Caco-2 (cell line): ENCODE results near the gene AMH. TPM values are rescaled to one million over a fixed set of nuclear protein-coding genes. Genes with fewer than 3 reads are reported as not detected.

Experiments used
- BruUV-seq: library from RNA; stranded (reverse); fragments of 400-500 nt; replicated peaks from 2 replicates; lab custom pipeline; 2021; lab: Mats Ljungman, UMichigan
- CTCF ChIA-PET: fragments of 300-600 bp; sonication (Branson Sonifier 250); formaldehyde crosslinking; loops from one replicate; lab custom pipeline; 2022; ENCODE audit warnings: antibody characterized with exemption; lab: Charles Lee
- POLR2A ChIA-PET: fragments of 300-600 bp; sonication (Branson Sonifier 250); formaldehyde crosslinking; loops from one replicate; lab custom pipeline; 2022; ENCODE audit warnings: antibody characterized with exemption; lab: Charles Lee
- DNase-seq, 2 experiments: peaks; one replicate each; pipeline versions ENCODE4 v3.0.0 to v3.0.0-alpha.2; 2020 to 2022
- H3K27me3 ChIP-seq: replicated peaks from 2 replicates; pipeline ENCODE4 v1.6.0; 2011; ENCODE audit warnings: low read length; ENCODE audit not compliant: control insufficient read depth, insufficient read depth
- H3K36me3 ChIP-seq: 2 replicates; pipeline ENCODE4 v1.5.1; 2011; ENCODE audit warnings: low read length; ENCODE audit not compliant: control insufficient read depth, insufficient read depth
- H3K4me1 ChIP-seq: fragments of 250-450 bp; sonication (Bioruptor Pico); 2 replicates; pipeline ENCODE4 v1.5.1; 2020; ENCODE audit warnings: mild to moderate bottlenecking
- H3K4me3 ChIP-seq: 2 replicates; pipeline ENCODE4 v1.5.1; 2011; ENCODE audit warnings: low read depth, mild to moderate bottlenecking, control low read depth, low read length
- H3K9me3 ChIP-seq: fragments of 250-450 bp; sonication (Bioruptor Pico); 2 replicates; pipeline ENCODE4 v1.5.1; 2020; ENCODE audit warnings: mild to moderate bottlenecking, moderate library complexity
- H3K27ac Mint-ChIP-seq: one replicate; pipeline ENCODE4 v1.8.0; 2022; ENCODE audit warnings: mixed read lengths; ENCODE audit not compliant: unreplicated experiment
- H3K27me3 Mint-ChIP-seq: one replicate; pipeline ENCODE4 v1.8.0; 2022; ENCODE audit warnings: mixed read lengths; ENCODE audit not compliant: insufficient read depth, unreplicated experiment
- H3K36me3 Mint-ChIP-seq: one replicate; pipeline ENCODE4 v1.8.0; 2022; ENCODE audit warnings: mild to moderate bottlenecking, mixed read lengths; ENCODE audit not compliant: insufficient read depth, unreplicated experiment
- H3K4me1 Mint-ChIP-seq: one replicate; pipeline ENCODE4 v1.8.0; 2022; ENCODE audit warnings: low read depth, mixed read lengths; ENCODE audit not compliant: unreplicated experiment
- H3K4me3 Mint-ChIP-seq: one replicate; pipeline ENCODE4 v1.8.0; 2022; ENCODE audit warnings: mild to moderate bottlenecking, moderate library complexity, mixed read lengths; ENCODE audit not compliant: unreplicated experiment
- H3K9me3 Mint-ChIP-seq: one replicate; pipeline ENCODE4 v1.8.0; 2022; ENCODE audit warnings: mixed read lengths; ENCODE audit not compliant: unreplicated experiment
- CTCF ChIP-seq, 2 experiments: fragments of 200-600 bp in 1 of 2; IDR thresholded peaks; 1 replicate in 1 of 2; 2 replicates in 1 of 2; pipeline versions ENCODE4 v1.5.1 to v1.8.0; 2011 to 2022; ENCODE audit warnings: antibody characterized with exemption in 1 of 2, control low read depth in 1 of 2, inconsistent platforms in 1 of 2, low read depth in 1 of 2, low read length in 1 of 2, mild to moderate bottlenecking in 1 of 2, moderate library complexity in 1 of 2; ENCODE audit not compliant: insufficient read depth in 1 of 2, severe bottlenecking in 1 of 2, unreplicated experiment in 1 of 2
- intact Hi-C: fragments of 100-400 bp; cut with micrococcal nuclease; formaldehyde crosslinking; loops from one replicate; pipeline ENCODE4 v1.10.0; 2022; ENCODE audit not compliant: unreplicated experiment
- total RNA-seq: library from RNA; stranded (reverse); gene quantifications from 2 replicates; pipeline ENCODE4 v1.2.3, GENCODE V29; 2022

The AMH gene
- total RNA-seq, 1 experiment from 2014 or later, result 19.4 TPM

- Mint-ChIP-seq H3K4me3 (peak overlapping the region; percentile 82), H3K27ac (peak overlapping the region; percentile 93), H3K4me1 (no peaks in the 10 kb centered on the region), H3K9me3 (no peaks in the 10 kb centered on the region), H3K36me3 (peaks cover 56% of the 10 kb centered on the region), H3K27me3 (no peaks in the 10 kb centered on the region)
- Histone ChIP-seq H3K4me3 (peak overlapping the region; percentile 99), H3K27me3 (no peaks in the 10 kb centered on the region), H3K36me3 (peaks cover 5% of the 10 kb centered on the region), H3K9me3 (no peaks in the 10 kb centered on the region), H3K4me1 (peaks cover 7% of the 10 kb centered on the region; the same call in 1 of the 2 replicates)
- BruUV-seq, result TSS peak; percentile 61
- peak; percentile 97 to 98 for DNase-seq
- ChIA-PET CTCF (no interaction called here), POLR2A (interaction anchor here (0.7 kb wide), 1 partner anchor 158 kb away, joined by 3 read pairs; no protein-coding TSS in a partner anchor)
- intact Hi-C loops, result loop anchor here (2.0 kb wide), 1 partner anchor 33 kb away; the partner anchor contains the start of genes PLEKHJ1 and SF3A2
- TF ChIP-seq CTCF (IDR thresholded peaks at IDR 0.05; ENCODE audit: insufficient read depth in 1 of 2, low read depth in 1 of 2, low read length in 1 of 2, severe bottlenecking in 1 of 2, unreplicated experiment in 1 of 2), result no peak
These were observed 20.4 kb downstream of the AMH start for GRCh38 chr19:2269244-2270156.

- Mint-ChIP-seq H3K27me3 (no peaks in the 10 kb centered on the region), H3K4me3 (peak overlapping the region; percentile 82), H3K4me1 (no peaks in the 10 kb centered on the region), H3K9me3 (no peaks in the 10 kb centered on the region), H3K36me3 (peaks cover 61% of the 10 kb centered on the region), H3K27ac (peak overlapping the region; percentile 93)
- Histone ChIP-seq H3K36me3 (peaks cover 5% of the 10 kb centered on the region), H3K4me1 (peaks cover 7% of the 10 kb centered on the region; the same call in 1 of the 2 replicates), H3K4me3 (peak overlapping the region; percentile 99), H3K9me3 (no peaks in the 10 kb centered on the region), H3K27me3 (no peaks in the 10 kb centered on the region)
- TF ChIP-seq CTCF (IDR thresholded peaks at IDR 0.05; ENCODE audit: insufficient read depth in 1 of 2, low read depth in 1 of 2, low read length in 1 of 2, severe bottlenecking in 1 of 2, unreplicated experiment in 1 of 2), result no peak
- ChIA-PET POLR2A (interaction anchor here (0.7 kb wide), 1 partner anchor 158 kb away, joined by 3 read pairs; no protein-coding TSS in a partner anchor), CTCF (no interaction called here)
- intact Hi-C loops, result no loop called here
- BruUV-seq, result no TSS peak
- no peak for DNase-seq
These were observed 21.0 kb downstream of the AMH start for GRCh38 chr19:2270157-2270422.

GRCh38 chr19:2270423-2271233 is 21.5 kb downstream of the AMH start:
- H3K36me3 ChIP-seq, result peaks cover 5% of the 10 kb centered on the region
- no TSS peak for BruUV-seq
- peak overlapping the region; percentile 93 for H3K27ac Mint-ChIP-seq
- CTCF ChIA-PET, result no interaction called here
- H3K9me3 ChIP-seq, result no peaks in the 10 kb centered on the region
- no peaks in the 10 kb centered on the region for H3K27me3 ChIP-seq
- peaks cover 65% of the 10 kb centered on the region for H3K36me3 Mint-ChIP-seq
- intact Hi-C loops, result no loop called here
- TF ChIP-seq CTCF (IDR thresholded peaks at IDR 0.05; ENCODE audit: insufficient read depth in 1 of 2, low read depth in 1 of 2, low read length in 1 of 2, severe bottlenecking in 1 of 2, unreplicated experiment in 1 of 2), result no peak
- peak overlapping the region; percentile 82 for H3K4me3 Mint-ChIP-seq
- no peaks in the 10 kb centered on the region for H3K9me3 Mint-ChIP-seq
- DNase-seq, result peak; percentile 72 to 84
- H3K4me1 ChIP-seq, result peaks cover 7% of the 10 kb centered on the region; the same call in 1 of the 2 replicates
- no peaks in the 10 kb centered on the region for H3K4me1 Mint-ChIP-seq
- POLR2A ChIA-PET, result no interaction called here
- H3K4me3 ChIP-seq, result peak overlapping the region; percentile 99
- H3K27me3 Mint-ChIP-seq, result no peaks in the 10 kb centered on the region
